Heart left ventricle (tissue), 13 donors: ENCODE results near the gene LTF.

Experiments used
- POLR2A ChIP-seq, 2 donors: fragments of 450-650 bp; IDR thresholded peaks; one replicate each; pipeline ENCODE4 v1.6.1; 2017; ENCODE audit warnings: antibody characterized with exemption in 2 of 2, mild to moderate bottlenecking in 2 of 2, moderate library complexity in 2 of 2
- TF ChIP-seq, protein P1 (sequence below), 12 donors: fragments of 200-600 bp; sonication (generic) in 4 of 12; IDR thresholded peaks; one replicate each; pipeline versions ENCODE4 v1.5.0 to v1.8.0; 2018 to 2022; ENCODE audit warnings: antibody characterized with exemption in 12 of 12, mild to moderate bottlenecking in 5 of 12
- donor health status: ischemic (EF 13 %, LVEDD 7.1; RV severe dilation, severe dysfunction).
- donor health status: DM: no; HTN: yes; CAD: no.
- donor health status: DM: no; HTN: no; CAD: no.
- donor health status: ischemic (EF 25% LVEDD 6.9; RV normal size, moderate dysfunction).
- donor health status: ischemic (EF 25% LVEDD 5.7; RV mildly dilated, moderate dysfunction).
- donor health status: ischemic (EF 35%, LVEDD 5.7; RV mildly dilated, moderate dysfunction).
- donor health status: nonischemic (EF 11% LVEDD 7.7; RV severe dilation, severe dysfunction).
- donor health status: DM: yes; HTN: yes; CAD: no.
- donor health status: PGD.
- donor health status: ischemic (EF 29% LVEDD 5.4; RV normal size, mild dysfunction).
- donor health status: nonischemic (EF 23%, LVEDD 6.1; RV moderate dilation, normal function).

DNA sequence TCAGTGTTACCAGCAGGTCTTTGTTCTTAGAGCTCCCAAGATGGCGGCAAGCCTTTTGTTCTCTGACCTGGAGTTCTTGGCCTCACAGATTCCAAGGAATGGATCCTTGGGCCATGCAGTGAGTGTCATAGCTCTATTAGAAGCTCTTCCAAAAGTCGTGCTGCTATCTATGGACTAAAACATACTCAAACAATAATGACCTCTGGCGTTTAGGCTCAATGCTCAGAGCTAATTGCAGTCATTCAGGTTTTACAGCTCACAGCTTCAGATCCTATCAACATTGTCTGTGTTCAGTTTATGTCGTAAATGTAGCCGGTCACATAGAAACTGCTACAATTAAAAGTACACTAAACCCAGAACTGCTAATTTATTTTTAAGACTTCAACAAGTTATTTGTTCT, 35.5 kb downstream of the LTF start:
- no peak for TF ChIP-seq POLR2A (IDR thresholded peaks at IDR 0.05)
- TF ChIP-seq, protein P1, sequence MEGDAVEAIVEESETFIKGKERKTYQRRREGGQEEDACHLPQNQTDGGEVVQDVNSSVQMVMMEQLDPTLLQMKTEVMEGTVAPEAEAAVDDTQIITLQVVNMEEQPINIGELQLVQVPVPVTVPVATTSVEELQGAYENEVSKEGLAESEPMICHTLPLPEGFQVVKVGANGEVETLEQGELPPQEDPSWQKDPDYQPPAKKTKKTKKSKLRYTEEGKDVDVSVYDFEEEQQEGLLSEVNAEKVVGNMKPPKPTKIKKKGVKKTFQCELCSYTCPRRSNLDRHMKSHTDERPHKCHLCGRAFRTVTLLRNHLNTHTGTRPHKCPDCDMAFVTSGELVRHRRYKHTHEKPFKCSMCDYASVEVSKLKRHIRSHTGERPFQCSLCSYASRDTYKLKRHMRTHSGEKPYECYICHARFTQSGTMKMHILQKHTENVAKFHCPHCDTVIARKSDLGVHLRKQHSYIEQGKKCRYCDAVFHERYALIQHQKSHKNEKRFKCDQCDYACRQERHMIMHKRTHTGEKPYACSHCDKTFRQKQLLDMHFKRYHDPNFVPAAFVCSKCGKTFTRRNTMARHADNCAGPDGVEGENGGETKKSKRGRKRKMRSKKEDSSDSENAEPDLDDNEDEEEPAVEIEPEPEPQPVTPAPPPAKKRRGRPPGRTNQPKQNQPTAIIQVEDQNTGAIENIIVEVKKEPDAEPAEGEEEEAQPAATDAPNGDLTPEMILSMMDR (IDR thresholded peaks at IDR 0.05): no peak
